HepG2 (cell line): ENCODE data around the gene PLCL2. TPM values are rescaled to one million over a fixed set of nuclear protein-coding genes. Genes with fewer than 3 reads are reported as not detected.

ENCODE experiments used
- ATAC-seq: fragments of 200-7000 bp; cut with Tn5 transposase; 3 replicates; pipeline ENCODE4 v1.9.1; 2020; ENCODE audit warnings: mild to moderate bottlenecking, moderate library complexity
- BruUV-seq: library from RNA; stranded (reverse); fragments of 400-500 nt; replicated peaks from 2 replicates; lab custom pipeline; 2021; lab: Mats Ljungman, UMichigan
- CTCF ChIA-PET: fragments of 300-600 bp; formaldehyde crosslinking; extraction: SDS; loops from one replicate; lab custom pipeline; 2021; ENCODE audit warnings: low total read pairs, inconsistent platforms, low intra/inter-chr PET ratio; lab: Yijun Ruan, JAX
- POLR2A ChIA-PET: fragments of 350-600 bp; sonication (Branson Sonifier 250); formaldehyde crosslinking; loops from one replicate; lab custom pipeline; 2020; ENCODE audit warnings: antibody characterized with exemption, inconsistent platforms; lab: Yijun Ruan, JAX
- DNase-seq: peaks from one replicate; pipeline ENCODE4 v3.0.0-alpha.2; 2015; ENCODE audit warnings: low spot score
- FAIRE-seq: peaks from 3 replicates; lab custom pipeline; 2011; peaks lifted over from hg19 to GRCh38; lab: Jason Lieb, UNC
- H2AFZ ChIP-seq: one replicate; pipeline ENCODE4 v1.6.1; 2011; ENCODE audit warnings: low read length, inconsistent platforms
- H3K27ac ChIP-seq: fragments of 300-600 bp; 3 replicates; pipeline ENCODE4 v1.8.0; 2011; ENCODE audit warnings: mixed run types, mild to moderate bottlenecking, mixed read lengths, low read length, inconsistent platforms; ENCODE audit not compliant: insufficient read depth; ENCODE audit errors: extremely low read length
- H3K27me3 ChIP-seq, 2 experiments: fragments of 200-600 bp in 1 of 2; 2 replicates in 1 of 2; 3 replicates in 1 of 2; pipeline versions ENCODE4 v1.6.0 to v1.8.0; 2011; ENCODE audit warnings: low read length in 2 of 2, mild to moderate bottlenecking in 2 of 2, moderate library complexity in 2 of 2, inconsistent platforms in 1 of 2; ENCODE audit not compliant: insufficient read depth in 2 of 2, control insufficient read depth in 1 of 2
- H3K36me3 ChIP-seq, 2 experiments: fragments of 200-600 bp in 1 of 2; replicated peaks in 1 of 2; 2 replicates in 1 of 2; 3 replicates in 1 of 2; pipeline versions ENCODE4 v1.5.1 to v1.8.0; 2011; ENCODE audit warnings: low read length in 2 of 2, inconsistent platforms in 1 of 2; ENCODE audit not compliant: insufficient read depth in 2 of 2, control insufficient read depth in 1 of 2
- H3K4me1 ChIP-seq: 2 replicates; pipeline ENCODE4 v1.5.1; 2012; ENCODE audit warnings: low read length, inconsistent platforms; ENCODE audit not compliant: insufficient read depth
- H3K4me2 ChIP-seq: 2 replicates; pipeline ENCODE4 v1.6.0; 2011; ENCODE audit warnings: low read depth, low read length, inconsistent platforms
- H3K4me3 ChIP-seq, 3 experiments: fragments of 200-600 bp in 1 of 3; sonication (generic), shearing (Covaris generic) in 1 of 3; replicated peaks in 1 of 3; 2 replicates each; pipeline ENCODE4 v1.5.1; 2011 to 2016; ENCODE audit warnings: low read length in 3 of 3, inconsistent platforms in 2 of 3, low read depth in 2 of 3, mild to moderate bottlenecking in 2 of 3, control low read depth in 1 of 3, mixed read lengths in 1 of 3; ENCODE audit not compliant: insufficient read depth in 1 of 3
- H3K79me2 ChIP-seq: one replicate; pipeline ENCODE4 v1.6.1; 2011; ENCODE audit warnings: low read length, inconsistent platforms; ENCODE audit not compliant: insufficient read depth
- H3K9ac ChIP-seq: 2 replicates; pipeline ENCODE4 v1.6.0; 2011; ENCODE audit warnings: mild to moderate bottlenecking, low read depth, low read length, inconsistent platforms; ENCODE audit not compliant: insufficient read depth
- H3K9me3 ChIP-seq: 2 replicates; pipeline ENCODE4 v1.5.1; 2012; ENCODE audit warnings: mild to moderate bottlenecking, low read length
- H4K20me1 ChIP-seq: 2 replicates; pipeline ENCODE4 v1.6.0; 2011; ENCODE audit warnings: inconsistent platforms, mild to moderate bottlenecking, low read length, moderate library complexity; ENCODE audit not compliant: insufficient read depth
- GZF1 ChIP-seq: sonication (generic); formaldehyde crosslinking; IDR thresholded peaks from 2 replicates; pipeline ENCODE4 v1.5.1; 2020; ENCODE audit warnings: mild to moderate bottlenecking, missing genetic modification reagents
- NFYB ChIP-seq: sonication (generic); formaldehyde crosslinking; IDR thresholded peaks from 2 replicates; pipeline ENCODE4 v1.4.0; 2020; ENCODE audit warnings: missing genetic modification reagents
- WGBS: methylation state at CpG from one replicate; pipeline ENCODE4 v1.1.6; 2017; ENCODE audit warnings: low lambda C conversion rate; 5-methylcytosine and 5-hydroxymethylcytosine counted together
- in situ Hi-C: cut with HindIII; loops from 2 replicates; pipeline ENCODE4 v1.10.0; 2017; ENCODE audit warnings: low pct_unique_long_range_greater_than_20kb; ENCODE audit not compliant: extremely low pct_ligation_motif_present
- intact Hi-C: fragments of 100-400 bp; cut with micrococcal nuclease; formaldehyde crosslinking; loops from one replicate; pipeline ENCODE4 v1.10.0; 2022; ENCODE audit not compliant: unreplicated experiment
- polyA plus RNA-seq, 8 experiments: library from polyadenylated mRNA; depleted of rRNA in 3 of 8; stranded (reverse) in 7 of 8; unstranded in 1 of 8; fragments of >200 nt; fragmentation: Illumina TruSeq in 4 of 8; extraction: Trizol in 4 of 8; gene quantifications; 2 replicates each; pipeline versions ENCODE4 v1.2.1 to v1.2.3, GENCODE V29; 2011 to 2016; ENCODE audit warnings: low read depth in 4 of 8, missing spikeins in 1 of 8, mixed read lengths in 1 of 8; ENCODE audit not compliant: insufficient read depth in 1 of 8
- total RNA-seq, 5 experiments: library from RNA; depleted of rRNA; stranded (reverse); fragments of >200 nt; fragmentation: Illumina TruSeq; extraction: Trizol; gene quantifications; 2 replicates each; pipeline ENCODE4 v1.2.3, GENCODE V29; 2016; ENCODE audit warnings: low read depth in 1 of 5
- TF ChIP-seq, protein P1 (sequence below): sonication (generic); formaldehyde crosslinking; IDR thresholded peaks from 2 replicates; pipeline ENCODE4 v1.9.0; 2021; ENCODE audit warnings: missing genetic modification reagents, borderline replicate concordance

Gene PLCL2
- total and polyA plus RNA-seq, 2 of the 13 experiments (the other 11 are each of a cell fraction or from before 2014, with no cell fraction given): not detected

DNA sequence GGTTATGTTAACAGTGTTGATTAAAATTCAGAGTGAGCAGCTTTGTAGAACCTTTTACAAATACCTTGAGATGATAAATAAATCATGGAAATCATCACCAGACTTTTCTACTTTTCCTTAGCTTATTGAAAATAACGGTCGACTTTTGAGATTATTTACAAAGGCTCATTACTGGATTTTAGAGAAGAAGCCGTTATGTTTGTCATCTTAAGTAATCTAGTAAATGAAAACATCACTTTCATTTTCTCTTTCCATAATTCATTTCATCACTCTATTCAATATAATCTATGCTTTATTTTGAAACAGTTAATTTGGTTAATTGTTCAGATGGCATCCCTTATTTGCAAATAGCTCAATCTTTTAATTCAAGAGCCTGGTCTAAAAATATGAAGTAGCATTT is 3.6 kb downstream of the PLCL2 start (continued):
- TF ChIP-seq NFYB: no peak

DNA sequence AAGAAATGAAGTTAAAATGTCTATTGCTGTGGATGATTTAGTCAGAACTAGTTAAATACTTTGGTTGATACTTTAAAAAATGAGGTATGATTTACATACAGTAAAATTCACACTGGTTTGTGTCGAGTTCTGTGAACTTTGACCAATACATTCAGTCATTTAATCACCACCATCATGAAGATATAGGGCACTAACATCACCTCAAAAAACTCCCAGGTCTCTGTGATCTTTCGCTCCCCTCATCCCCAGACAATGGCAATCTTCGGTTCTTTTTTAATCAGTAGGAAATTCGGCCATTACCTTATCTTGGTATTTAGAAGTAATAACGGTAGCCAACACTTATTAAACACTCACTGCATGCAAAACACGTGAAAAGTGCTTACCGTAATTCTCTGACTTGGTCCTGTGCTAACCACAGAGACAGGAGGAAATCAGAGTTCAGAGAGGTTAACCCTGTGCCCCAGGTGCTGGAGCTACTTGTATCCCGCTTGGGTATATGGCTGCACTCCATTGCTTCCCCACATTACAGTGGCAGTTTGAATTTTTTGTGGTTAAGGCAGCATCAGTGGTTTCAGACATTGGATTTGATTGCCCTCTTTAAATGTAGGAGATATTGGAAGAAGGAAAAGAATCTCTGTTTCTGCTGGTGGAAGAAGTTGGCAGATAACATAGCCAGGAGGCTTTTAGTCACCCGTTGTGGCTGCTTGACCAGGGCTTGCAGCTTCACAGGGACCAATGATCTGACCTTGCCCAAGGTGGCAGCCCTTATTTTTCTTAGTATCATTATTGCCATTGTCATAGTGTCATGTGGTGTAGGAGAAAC is 4.2 kb downstream of the PLCL2 start:
- BruUV-seq: no TSS peak
- ATAC-seq (no peak), FAIRE-seq (no peak), DNase-seq (no peak)
- no peak overlapping the region for H3K4me2 ChIP-seq
- CTCF ChIA-PET: no interaction called here
- H3K36me3 ChIP-seq: no peaks in the 10 kb centered on the region
- 0 out of 2 replicates have a peak, but pooled peaks have one; percentile 40 for TF ChIP-seq GZF1 (CRISPR knock-in tag)
- TF ChIP-seq, protein P1, sequence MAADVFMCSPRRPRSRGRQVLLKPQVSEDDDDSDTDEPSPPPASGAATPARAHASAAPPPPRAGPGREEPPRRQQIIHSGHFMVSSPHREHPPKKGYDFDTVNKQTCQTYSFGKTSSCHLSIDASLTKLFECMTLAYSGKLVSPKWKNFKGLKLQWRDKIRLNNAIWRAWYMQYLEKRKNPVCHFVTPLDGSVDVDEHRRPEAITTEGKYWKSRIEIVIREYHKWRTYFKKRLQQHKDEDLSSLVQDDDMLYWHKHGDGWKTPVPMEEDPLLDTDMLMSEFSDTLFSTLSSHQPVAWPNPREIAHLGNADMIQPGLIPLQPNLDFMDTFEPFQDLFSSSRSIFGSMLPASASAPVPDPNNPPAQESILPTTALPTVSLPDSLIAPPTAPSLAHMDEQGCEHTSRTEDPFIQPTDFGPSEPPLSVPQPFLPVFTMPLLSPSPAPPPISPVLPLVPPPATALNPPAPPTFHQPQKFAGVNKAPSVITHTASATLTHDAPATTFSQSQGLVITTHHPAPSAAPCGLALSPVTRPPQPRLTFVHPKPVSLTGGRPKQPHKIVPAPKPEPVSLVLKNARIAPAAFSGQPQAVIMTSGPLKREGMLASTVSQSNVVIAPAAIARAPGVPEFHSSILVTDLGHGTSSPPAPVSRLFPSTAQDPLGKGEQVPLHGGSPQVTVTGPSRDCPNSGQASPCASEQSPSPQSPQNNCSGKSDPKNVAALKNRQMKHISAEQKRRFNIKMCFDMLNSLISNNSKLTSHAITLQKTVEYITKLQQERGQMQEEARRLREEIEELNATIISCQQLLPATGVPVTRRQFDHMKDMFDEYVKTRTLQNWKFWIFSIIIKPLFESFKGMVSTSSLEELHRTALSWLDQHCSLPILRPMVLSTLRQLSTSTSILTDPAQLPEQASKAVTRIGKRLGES (CRISPR knock-in tag): no peak
- no peak overlapping the region for H3K27ac ChIP-seq
- H3K4me1 ChIP-seq: no peaks in the 10 kb centered on the region
- no peak overlapping the region for H3K9ac ChIP-seq
- H2AFZ ChIP-seq: no peak overlapping the region
- H3K4me3 ChIP-seq: no peak overlapping the region
- no peaks in the 10 kb centered on the region for H3K9me3 ChIP-seq
- POLR2A ChIA-PET: no interaction called here
- in situ Hi-C loops (no loop called here), intact Hi-C loops (no loop called here)
- H3K27me3 ChIP-seq: peaks cover 1 to 21% of the 10 kb centered on the region in 2 experiments; a peak in 4 of 5 replicates
- H3K79me2 ChIP-seq: no peaks in the 10 kb centered on the region
- H4K20me1 ChIP-seq: no peaks in the 10 kb centered on the region
- 7% methylated on average over 8 of the region's 9 CpGs for WGBS
